ENCODE results near the gene NACC1.

Gene NACC1

DNA sequence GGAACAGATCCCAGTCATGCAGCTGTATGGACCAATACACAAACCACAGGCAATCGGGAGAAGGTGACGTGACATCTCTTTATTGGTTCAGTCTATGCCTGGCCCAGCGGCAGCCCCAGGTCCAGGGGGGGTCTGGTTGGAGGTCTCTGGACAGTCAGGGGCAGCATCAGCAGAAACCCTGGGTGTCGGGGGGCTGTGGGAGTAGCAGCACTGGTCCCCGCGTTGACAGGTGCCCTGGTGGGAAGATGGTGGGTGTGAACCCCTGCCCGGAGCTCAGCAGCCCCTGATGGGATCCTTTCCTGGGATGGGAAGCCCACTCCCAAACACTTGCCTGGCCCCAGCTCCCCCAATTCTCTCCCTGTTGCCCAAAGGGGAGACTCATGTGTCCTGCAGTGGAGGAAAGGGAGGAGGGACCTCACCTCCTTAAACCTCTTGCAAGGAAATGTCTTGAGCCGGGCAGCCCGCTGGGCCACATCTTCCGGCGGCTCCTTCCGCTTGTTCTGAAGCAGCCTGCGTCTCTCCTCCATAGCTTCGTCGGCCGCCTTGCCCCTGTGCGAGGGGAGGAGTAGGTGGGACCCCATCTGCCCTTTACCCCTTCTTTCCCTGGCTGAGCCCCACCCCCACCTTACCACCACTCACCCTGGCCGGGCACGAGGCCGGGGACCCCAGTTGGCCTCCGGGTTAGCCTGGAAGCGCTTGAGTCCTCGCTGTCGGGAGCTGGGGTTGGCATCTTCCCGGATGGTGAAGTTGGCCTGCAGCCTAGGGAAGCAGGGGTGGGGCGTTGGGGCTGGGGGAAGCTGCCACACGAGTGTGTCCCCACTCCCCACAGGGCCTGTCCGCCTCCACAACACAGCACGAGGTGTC is 13.0 kb upstream of the NACC1 start:
- H3K27me3 ChIP-seq (ENCODE audit: insufficient read depth, poor library complexity, severe bottlenecking) = no peaks in the 10 kb centered on the region
- peak overlapping the region; percentile 48 for H3K4me3 ChIP-seq (replicated peaks; ENCODE audit: insufficient read depth, low read length)
- TF ChIP-seq GABPA (IDR thresholded peaks at IDR 0.05; ENCODE audit: low read depth) = peak; percentile 83
- TF ChIP-seq CTCF (IDR thresholded peaks at IDR 0.05; ENCODE audit: insufficient read depth, low read length) = no peak
- TF ChIP-seq POLR2AphosphoS5 (IDR thresholded peaks at IDR 0.05; ENCODE audit: low read depth) = peak; percentile 62; the same call in 1 of the 2 replicates
- DNase-seq (ENCODE audit: low read depth in 1 of 2, low spot score in 1 of 2) = peak in 1 of 2 experiments; percentile 73
- peak overlapping the region; percentile 99 for H3K27ac ChIP-seq (replicated peaks)

DNA sequence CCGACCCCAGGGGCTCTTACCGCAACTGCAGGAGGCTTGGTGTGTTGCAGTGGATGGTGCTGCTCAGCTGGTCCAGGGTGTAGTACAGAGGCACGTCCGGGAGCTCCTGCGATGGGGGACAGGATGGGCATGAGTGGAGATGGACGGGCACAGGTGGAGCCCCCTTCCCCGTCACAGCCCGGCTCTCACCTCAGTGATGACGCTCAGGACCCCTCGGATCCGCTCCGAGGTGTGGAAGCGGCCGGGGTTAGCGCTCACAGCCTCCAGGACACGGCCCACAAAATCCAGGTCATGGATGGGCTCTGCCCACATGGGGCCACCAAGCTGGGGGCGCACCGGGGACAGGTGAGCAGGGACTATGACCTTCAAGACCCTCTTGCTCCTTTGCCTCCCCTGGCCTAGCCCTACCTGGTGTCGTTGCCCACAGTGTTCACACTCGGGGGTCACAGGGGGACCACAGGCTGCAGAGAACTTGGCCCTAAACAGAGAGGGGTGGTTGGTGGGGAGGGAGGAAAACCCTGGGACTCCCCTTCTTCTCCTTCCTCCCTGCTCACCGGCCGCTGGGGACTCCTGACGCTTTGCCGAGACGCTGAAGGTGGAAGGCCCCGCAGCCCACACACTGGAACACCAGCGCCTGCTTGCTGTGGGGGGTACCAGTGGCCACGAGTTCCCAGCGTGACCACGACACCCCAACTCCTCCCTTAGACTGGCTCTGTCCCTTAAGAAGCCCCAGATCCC is 8.5 kb upstream of the NACC1 start:
- TF ChIP-seq SPI1 (IDR thresholded peaks at IDR 0.05; ENCODE audit: borderline replicate concordance, low read depth) (no peak), CTCF (IDR thresholded peaks at IDR 0.05; ENCODE audit: insufficient read depth, low read length) (no peak), POLR2AphosphoS5 (IDR thresholded peaks at IDR 0.05; ENCODE audit: low read depth) (no peak)
- TF ChIP-seq, protein P1, sequence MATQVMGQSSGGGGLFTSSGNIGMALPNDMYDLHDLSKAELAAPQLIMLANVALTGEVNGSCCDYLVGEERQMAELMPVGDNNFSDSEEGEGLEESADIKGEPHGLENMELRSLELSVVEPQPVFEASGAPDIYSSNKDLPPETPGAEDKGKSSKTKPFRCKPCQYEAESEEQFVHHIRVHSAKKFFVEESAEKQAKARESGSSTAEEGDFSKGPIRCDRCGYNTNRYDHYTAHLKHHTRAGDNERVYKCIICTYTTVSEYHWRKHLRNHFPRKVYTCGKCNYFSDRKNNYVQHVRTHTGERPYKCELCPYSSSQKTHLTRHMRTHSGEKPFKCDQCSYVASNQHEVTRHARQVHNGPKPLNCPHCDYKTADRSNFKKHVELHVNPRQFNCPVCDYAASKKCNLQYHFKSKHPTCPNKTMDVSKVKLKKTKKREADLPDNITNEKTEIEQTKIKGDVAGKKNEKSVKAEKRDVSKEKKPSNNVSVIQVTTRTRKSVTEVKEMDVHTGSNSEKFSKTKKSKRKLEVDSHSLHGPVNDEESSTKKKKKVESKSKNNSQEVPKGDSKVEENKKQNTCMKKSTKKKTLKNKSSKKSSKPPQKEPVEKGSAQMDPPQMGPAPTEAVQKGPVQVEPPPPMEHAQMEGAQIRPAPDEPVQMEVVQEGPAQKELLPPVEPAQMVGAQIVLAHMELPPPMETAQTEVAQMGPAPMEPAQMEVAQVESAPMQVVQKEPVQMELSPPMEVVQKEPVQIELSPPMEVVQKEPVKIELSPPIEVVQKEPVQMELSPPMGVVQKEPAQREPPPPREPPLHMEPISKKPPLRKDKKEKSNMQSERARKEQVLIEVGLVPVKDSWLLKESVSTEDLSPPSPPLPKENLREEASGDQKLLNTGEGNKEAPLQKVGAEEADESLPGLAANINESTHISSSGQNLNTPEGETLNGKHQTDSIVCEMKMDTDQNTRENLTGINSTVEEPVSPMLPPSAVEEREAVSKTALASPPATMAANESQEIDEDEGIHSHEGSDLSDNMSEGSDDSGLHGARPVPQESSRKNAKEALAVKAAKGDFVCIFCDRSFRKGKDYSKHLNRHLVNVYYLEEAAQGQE (IDR thresholded peaks at IDR 0.05; ENCODE audit: insufficient replicate concordance, low read depth) = no peak
- DNase-seq (ENCODE audit: low read depth in 1 of 2, low spot score in 1 of 2) = no peak
- no peaks in the 10 kb centered on the region for H3K27me3 ChIP-seq (ENCODE audit: insufficient read depth, poor library complexity, severe bottlenecking)
- no peak overlapping the region for H3K27ac ChIP-seq (replicated peaks)
- H3K4me3 ChIP-seq (replicated peaks; ENCODE audit: insufficient read depth, low read length) = no peak overlapping the region

- no peak overlapping the region for H3K27ac ChIP-seq (replicated peaks)
- no peak overlapping the region for H3K4me3 ChIP-seq (replicated peaks; ENCODE audit: insufficient read depth, low read length)
- no peak for TF ChIP-seq GABPA (IDR thresholded peaks at IDR 0.05; ENCODE audit: low read depth)
- TF ChIP-seq POLR2AphosphoS5 (IDR thresholded peaks at IDR 0.05; ENCODE audit: low read depth) = no peak
- TF ChIP-seq, protein P1 (IDR thresholded peaks at IDR 0.05; ENCODE audit: insufficient replicate concordance, low read depth) = no peak
- no peak for TF ChIP-seq SPI1 (IDR thresholded peaks at IDR 0.05; ENCODE audit: borderline replicate concordance, low read depth)
These were observed 7.9 kb upstream of the NACC1 start for GRCh38 chr19:13110099-13110610.

GRCh38 chr19:13112555-13112954 is 5.5 kb upstream of the NACC1 start:
- DNase-seq (ENCODE audit: low read depth in 1 of 2, low spot score in 1 of 2) = no peak
- Histone ChIP-seq H3K4me3 (replicated peaks; ENCODE audit: insufficient read depth, low read length) (no peak overlapping the region), H3K27me3 (ENCODE audit: insufficient read depth, poor library complexity, severe bottlenecking) (no peaks in the 10 kb centered on the region), H3K27ac (replicated peaks) (no peak overlapping the region)
- TF ChIP-seq GABPA (IDR thresholded peaks at IDR 0.05; ENCODE audit: low read depth) (no peak), CTCF (IDR thresholded peaks at IDR 0.05; ENCODE audit: insufficient read depth, low read length) (no peak), POLR2AphosphoS5 (IDR thresholded peaks at IDR 0.05; ENCODE audit: low read depth) (no peak), SPI1 (IDR thresholded peaks at IDR 0.05; ENCODE audit: borderline replicate concordance, low read depth) (no peak)
- TF ChIP-seq, protein P1 (IDR thresholded peaks at IDR 0.05; ENCODE audit: insufficient replicate concordance, low read depth) = no peak

More at GRCh38 chr19:13110099-13110610, 7.9 kb upstream of the NACC1 start:
- no peak for DNase-seq (ENCODE audit: low read depth in 1 of 2, low spot score in 1 of 2)
- no peaks in the 10 kb centered on the region for H3K27me3 ChIP-seq (ENCODE audit: insufficient read depth, poor library complexity, severe bottlenecking)
